Common myeloid progenitor, CD34-positive (primary cell): ENCODE data around the gene ODAD3.
"Not testable (repeated sequence)": the region's sequence is repeated elsewhere in the genome, so short reads cannot be mapped to it uniquely, and the experiment has no call there.

Experiments used
- CTCF ChIA-PET: fragments of 350-600 bp; sonication (Branson Sonifier 250); formaldehyde crosslinking; loops from one replicate; lab custom pipeline; 2021; ENCODE audit warnings: antibody characterized with exemption; lab: Charles Lee
- POLR2A ChIA-PET: fragments of 350-600 bp; sonication (Branson Sonifier 250); formaldehyde crosslinking; loops from one replicate; lab custom pipeline; 2021; ENCODE audit warnings: antibody characterized with exemption; lab: Charles Lee
- DNase-seq, 3 donors: peaks; one replicate each; pipeline versions ENCODE4 v3.0.0 to v3.0.0-alpha.2; 2013
- H3K27ac ChIP-seq, 2 experiments: 1 replicate in 1 of 2; 2 replicates in 1 of 2; pipeline ENCODE4 v1.7.0; 2013; ENCODE audit warnings: inconsistent platforms in 2 of 2, low read length in 2 of 2, mild to moderate bottlenecking in 2 of 2, low read depth in 1 of 2, moderate library complexity in 1 of 2; ENCODE audit not compliant: severe bottlenecking in 2 of 2, insufficient read depth in 1 of 2, poor library complexity in 1 of 2
- H3K27me3 ChIP-seq, 5 experiments: replicated peaks in 2 of 5; 1 replicate in 3 of 5; 2 replicates in 2 of 5; pipeline versions ENCODE4 v1.6.1 to v1.7.0; 2013; ENCODE audit warnings: low read length in 4 of 5, mild to moderate bottlenecking in 2 of 5, moderate library complexity in 2 of 5, inconsistent platforms in 1 of 5; ENCODE audit not compliant: insufficient read depth in 5 of 5, control insufficient read depth in 4 of 5
- H3K36me3 ChIP-seq, 4 experiments: 1 replicate in 2 of 4; 2 replicates in 2 of 4; pipeline versions ENCODE4 v1.6.1 to v1.7.0; 2013; ENCODE audit warnings: low read length in 3 of 4, control low read depth in 1 of 4, mild to moderate bottlenecking in 1 of 4; ENCODE audit not compliant: control insufficient read depth in 4 of 4, insufficient read depth in 4 of 4
- H3K4me1 ChIP-seq, 4 experiments: 1 replicate in 3 of 4; 2 replicates in 1 of 4; pipeline versions ENCODE4 v1.6.1 to v1.7.1; 2013; ENCODE audit warnings: low read length in 3 of 4, mild to moderate bottlenecking in 3 of 4, control low read depth in 1 of 4, inconsistent platforms in 1 of 4, moderate library complexity in 1 of 4; ENCODE audit not compliant: control insufficient read depth in 4 of 4, insufficient read depth in 4 of 4; ENCODE audit errors: control extremely low read depth in 1 of 4
- H3K4me3 ChIP-seq, 7 experiments: 1 replicate in 4 of 7; 2 replicates in 3 of 7; pipeline versions ENCODE4 v1.5.1 to v1.7.0; 2013; ENCODE audit warnings: mild to moderate bottlenecking in 7 of 7, low read length in 6 of 7, moderate library complexity in 6 of 7, inconsistent platforms in 2 of 7, low read depth in 2 of 7, control low read depth in 1 of 7; ENCODE audit not compliant: insufficient read depth in 4 of 7, control insufficient read depth in 1 of 7; ENCODE audit errors: extremely low read depth in 1 of 7
- H3K9me3 ChIP-seq, 5 experiments: 1 replicate in 4 of 5; 2 replicates in 1 of 5; pipeline versions ENCODE4 v1.6.1 to v1.7.1; 2013; ENCODE audit warnings: low read length in 4 of 5, mild to moderate bottlenecking in 2 of 5, inconsistent platforms in 1 of 5, low read depth in 1 of 5, moderate library complexity in 1 of 5; ENCODE audit not compliant: control insufficient read depth in 4 of 5, insufficient read depth in 2 of 5; ENCODE audit errors: control extremely low read depth in 1 of 5
- WGBS: methylation state at CpG from one replicate; pipeline ENCODE4 v1.1.5; 2013; ENCODE audit not compliant: insufficient coverage; 5-methylcytosine and 5-hydroxymethylcytosine counted together

Gene ODAD3

DNA sequence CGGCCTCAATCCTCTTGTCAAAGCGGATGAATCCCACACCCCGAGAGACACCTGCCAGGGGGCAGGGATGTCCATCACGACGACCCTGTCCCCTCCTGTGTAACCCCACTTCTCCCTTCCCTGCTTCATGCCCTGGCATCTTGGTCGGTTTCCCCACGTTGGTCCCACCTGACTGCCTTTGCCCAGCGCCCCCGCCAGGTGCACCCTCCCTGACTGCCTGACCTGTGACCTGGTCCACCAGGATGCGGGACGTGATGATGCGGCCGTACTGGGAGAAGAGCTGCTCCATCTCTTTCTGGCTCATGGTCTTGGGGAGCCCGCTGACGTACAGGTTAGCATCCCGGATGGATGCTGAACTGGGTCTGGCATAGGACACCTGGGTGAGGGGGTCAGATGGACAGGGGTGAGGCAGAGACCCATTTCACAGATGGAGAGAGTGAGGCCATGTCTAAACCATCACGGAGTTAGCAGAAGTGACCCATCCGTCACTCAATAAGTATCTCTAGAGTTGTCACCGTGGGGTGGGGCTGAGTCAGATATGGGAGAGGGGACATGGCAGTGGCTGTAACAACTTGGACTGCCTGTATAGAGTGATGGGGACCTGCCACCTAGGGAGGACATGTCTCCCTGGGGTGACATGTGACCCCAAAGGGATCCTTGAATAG lies 23.4 kb upstream of the ODAD3 start:
- H3K9me3 ChIP-seq = no peaks in the 10 kb centered on the region
- ChIA-PET POLR2A (no interaction called here), CTCF (interaction anchor here (1.6 to 1.7 kb wide), 2 partner anchors 11 to 24 kb away, joined by 5 to 8 read pairs; no protein-coding TSS in a partner anchor)
- H3K4me3 ChIP-seq = no peak overlapping the region
- WGBS = 96% methylated on average over 17 of the region's 19 CpGs
- H3K27ac ChIP-seq = no peak overlapping the region
- peaks cover 0 to 5% (median 0%) of the 10 kb centered on the region in 5 experiments for H3K27me3 ChIP-seq
- no peak for DNase-seq
- peaks cover 0 to 3% (median 1%) of the 10 kb centered on the region in 4 experiments for H3K4me1 ChIP-seq
- no peaks in the 10 kb centered on the region for H3K36me3 ChIP-seq

- WGBS = 91% methylated on average over 17 of the region's 20 CpGs
- Histone ChIP-seq H3K36me3 (no peaks in the 10 kb centered on the region), H3K9me3 (no peaks in the 10 kb centered on the region), H3K27me3 (peaks cover 0 to 5% (median 0%) of the 10 kb centered on the region in 5 experiments), H3K27ac (no peak overlapping the region), H3K4me3 (no peak overlapping the region), H3K4me1 (peaks cover 0 to 3% (median 2%) of the 10 kb centered on the region in 4 experiments)
- no peak for DNase-seq
- ChIA-PET CTCF (interaction anchor here (1.6 to 1.7 kb wide), 2 partner anchors 11 to 25 kb away, joined by 5 to 8 read pairs; no protein-coding TSS in a partner anchor), POLR2A (no interaction called here)
These were observed 22.9 kb upstream of the ODAD3 start for GRCh38 chr19:11457831-11458230.

DNA sequence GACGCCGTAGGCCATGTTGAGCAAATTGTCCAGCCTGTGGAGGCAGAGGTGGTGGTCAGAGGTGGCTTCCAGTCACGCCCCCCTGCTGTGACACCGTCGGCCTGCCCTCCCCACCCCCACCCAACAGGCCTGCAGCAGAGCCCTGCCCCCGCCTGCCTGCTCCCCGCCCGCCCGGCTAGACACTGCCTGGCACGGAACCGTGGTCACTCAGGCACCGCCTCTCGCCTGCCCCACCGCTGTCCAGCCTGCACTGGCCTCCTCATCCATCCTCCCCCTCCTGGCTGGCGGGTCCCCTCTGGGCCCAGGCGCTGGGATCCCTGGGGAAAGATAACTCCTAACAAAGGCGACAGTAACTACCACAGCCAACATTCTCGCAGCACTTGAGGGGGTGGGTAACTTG lies 22.2 kb upstream of the ODAD3 start:
- ChIA-PET POLR2A (no interaction called here), CTCF (interaction anchor here (1.6 to 1.7 kb wide), 2 partner anchors 10 to 26 kb away, joined by 5 to 8 read pairs; no protein-coding TSS in a partner anchor)
- H3K9me3 ChIP-seq = no peaks in the 10 kb centered on the region
- H3K27ac ChIP-seq = no peak overlapping the region
- peaks cover 0 to 3% (median 2%) of the 10 kb centered on the region in 4 experiments for H3K4me1 ChIP-seq
- no peaks in the 10 kb centered on the region for H3K36me3 ChIP-seq
- DNase-seq = no peak
- no peak overlapping the region for H3K4me3 ChIP-seq
- H3K27me3 ChIP-seq = peaks cover 0 to 5% (median 0%) of the 10 kb centered on the region in 5 experiments
- 71% methylated on average over 7 of the region's 18 CpGs for WGBS

DNA sequence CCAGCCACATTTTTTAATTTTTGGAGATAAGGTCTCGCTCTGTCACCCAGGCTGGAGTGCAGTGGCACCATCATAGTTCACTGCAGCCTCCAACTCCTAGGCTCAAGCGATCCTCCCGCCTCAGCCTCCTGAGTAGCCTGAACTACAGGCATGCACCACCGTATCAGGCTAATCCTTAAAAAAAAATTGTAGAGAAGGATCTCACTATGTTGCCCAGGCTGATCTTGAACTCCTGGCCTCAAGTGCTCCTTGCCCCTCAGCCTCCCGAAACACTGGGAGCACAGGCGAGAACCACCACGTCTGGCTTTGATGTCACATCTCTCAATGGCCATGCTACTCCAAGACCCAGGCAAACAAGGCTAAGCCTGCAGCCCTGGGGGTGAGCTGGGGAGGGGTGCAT lies 21.7 kb upstream of the ODAD3 start:
- Histone ChIP-seq H3K27me3 (peaks cover 0 to 5% (median 0%) of the 10 kb centered on the region in 5 experiments), H3K4me1 (peaks cover 0 to 3% (median 2%) of the 10 kb centered on the region in 4 experiments), H3K9me3 (no peaks in the 10 kb centered on the region), H3K27ac (no peak overlapping the region), H3K4me3 (no peak overlapping the region), H3K36me3 (no peaks in the 10 kb centered on the region)
- ChIA-PET CTCF (interaction anchor here (1.7 to 2.7 kb wide), 2 partner anchors 26 kb away, joined by 8 to 11 read pairs; no protein-coding TSS in a partner anchor), POLR2A (interaction anchor here (0.6 kb wide), 1 partner anchor 35 kb away, joined by 3 read pairs; no protein-coding TSS in a partner anchor)
- 88% methylated on average over 4 of the region's 7 CpGs for WGBS
- no peak for DNase-seq

GRCh38 chr19:11455233-11455554 lies 20.3 kb upstream of the ODAD3 start:
- not testable (repeated sequence) for H3K27ac ChIP-seq, DNase-seq, H3K27me3 ChIP-seq, H3K9me3 ChIP-seq, H3K4me3 ChIP-seq, H3K36me3 ChIP-seq, H3K4me1 ChIP-seq
- 100% methylated on average over 1 of the region's 9 CpGs for WGBS
- CTCF ChIA-PET = interaction anchor here (0.6 to 2.7 kb wide), 3 partner anchors 28 to 167 kb away, joined by 3 to 11 read pairs (median 4); no protein-coding TSS in a partner anchor
- POLR2A ChIA-PET = interaction anchor here (0.6 to 0.7 kb wide), 2 partner anchors 20 to 1392 kb away, joined by 3 read pairs; partner anchors contain the start of gene ODAD3

- H3K36me3 ChIP-seq = peaks cover 2 to 14% (median 7%) of the 10 kb centered on the region in 4 experiments
- ChIA-PET POLR2A (no interaction called here), CTCF (interaction anchor here (0.8 to 2.7 kb wide), 5 partner anchors 10 to 167 kb away, joined by 4 to 11 read pairs (median 6); no protein-coding TSS in a partner anchor)
- no peak overlapping the region for H3K4me3 ChIP-seq
- no peak overlapping the region for H3K27ac ChIP-seq
- DNase-seq = peak; percentile 38 to 60 (median 59)
- peaks cover 0 to 3% (median 2%) of the 10 kb centered on the region in 4 experiments for H3K4me1 ChIP-seq
- WGBS = 71% methylated on average over 16 of the region's 27 CpGs
- no peaks in the 10 kb centered on the region for H3K9me3 ChIP-seq
- peaks cover 0 to 2% (median 0%) of the 10 kb centered on the region in 5 experiments for H3K27me3 ChIP-seq
These were observed 18.8 kb upstream of the ODAD3 start for GRCh38 chr19:11453468-11454341.
